ENCODE data around the gene MYPN.

- TF ChIP-seq CTCF (IDR thresholded peaks at IDR 0.05): no peak
- TF ChIP-seq POLR2A (IDR thresholded peaks at IDR 0.05): no peak
Measured at GRCh38 chr10:68118657-68119056, 9.4 kb downstream of the MYPN start.
